Transverse colon (tissue), 4 donors: ENCODE data around the gene LANCL1. TPM values are rescaled to one million over a fixed set of nuclear protein-coding genes. Genes with fewer than 3 reads are reported as not detected.

Experiments used
- DNase-seq: peaks from one replicate; pipeline ENCODE4 v3.0.0-alpha.2; 2019
- H3K27ac ChIP-seq, 4 donors: fragments of 200-600 bp; sonication (generic); 2 replicates each; pipeline ENCODE4 v1.5.1; 2016 to 2018; ENCODE audit warnings: inconsistent platforms in 4 of 4
- H3K27me3 ChIP-seq: fragments of 200-600 bp; sonication (generic); 2 replicates; pipeline ENCODE4 v1.5.1; 2017; ENCODE audit warnings: inconsistent platforms
- H3K36me3 ChIP-seq, 4 donors: fragments of 200-600 bp; sonication (generic); 2 replicates each; pipeline ENCODE4 v1.5.1; 2017 to 2019; ENCODE audit warnings: inconsistent platforms in 4 of 4
- H3K4me1 ChIP-seq, 4 donors: fragments of 200-600 bp; sonication (generic); 2 replicates each; pipeline ENCODE4 v1.5.1; 2017 to 2020; ENCODE audit warnings: inconsistent platforms in 4 of 4
- H3K4me3 ChIP-seq, 4 donors: fragments of 200-600 bp; sonication (generic); 1 replicate in 1 of 4; 2 replicates in 3 of 4; pipeline versions ENCODE4 v1.5.1 to v1.6.1; 2017 to 2019; ENCODE audit warnings: inconsistent platforms in 4 of 4
- H3K9me3 ChIP-seq, 2 donors: fragments of 200-600 bp; sonication (generic); 2 replicates each; pipeline ENCODE4 v1.5.1; 2017 to 2019; ENCODE audit warnings: inconsistent platforms in 2 of 2
- CTCF ChIP-seq, 5 experiments: fragments of 200-600 bp in 3 of 5; fragments of 450-650 bp in 2 of 5; sonication (generic) in 3 of 5; IDR thresholded peaks; 1 replicate in 2 of 5; 2 replicates in 3 of 5; pipeline ENCODE4 v1.5.1; 2016 to 2017; ENCODE audit warnings: antibody characterized with exemption in 5 of 5, inconsistent platforms in 3 of 5, mild to moderate bottlenecking in 2 of 5, moderate library complexity in 1 of 5
- EP300 ChIP-seq: sonication (generic); formaldehyde crosslinking; IDR thresholded peaks from one replicate; pipeline ENCODE4 v1.6.1; 2017; ENCODE audit warnings: antibody characterized with exemption, low read depth
- POLR2A ChIP-seq: fragments of 450-650 bp; IDR thresholded peaks from one replicate; pipeline ENCODE4 v1.6.1; 2016; ENCODE audit warnings: antibody characterized with exemption, mild to moderate bottlenecking, moderate library complexity
- POLR2AphosphoS5 ChIP-seq, 3 donors: sonication (generic); formaldehyde crosslinking; IDR thresholded peaks; one replicate each; pipeline ENCODE4 v1.6.1; 2016; ENCODE audit warnings: antibody characterized with exemption in 3 of 3
- WGBS, 2 donors: methylation state at CpG; one replicate each; pipeline ENCODE4 v1.1.5; 2018; ENCODE audit warnings: low coverage in 1 of 2; 5-methylcytosine and 5-hydroxymethylcytosine counted together
- in situ Hi-C, 4 donors: fragments of 200-750 bp; cut with MboI; loops; one replicate each; pipeline versions ENCODE4 v1.15.0 to v1.15.1; 2017; ENCODE audit warnings: low sequenced_read_pairs in 3 of 4, low pct_ligation_motif_present in 1 of 4, low pct_unique_long_range_greater_than_20kb in 1 of 4
- intact Hi-C: fragments of 100-400 bp; cut with DNase I; formaldehyde crosslinking; loops from one replicate; pipeline ENCODE4 v1.15.1; 2023; ENCODE audit warnings: low total_unique reads
- total RNA-seq, 4 donors: library from RNA; depleted of rRNA; stranded (reverse); fragments of >200 nt; gene quantifications; one replicate each; pipeline ENCODE4 v1.1.0, GENCODE V29; 2016

LANCL1 gene
- total RNA-seq, 4 donors from 2014 or later = 11.6 to 24.5 (median 17.4) TPM

DNA sequence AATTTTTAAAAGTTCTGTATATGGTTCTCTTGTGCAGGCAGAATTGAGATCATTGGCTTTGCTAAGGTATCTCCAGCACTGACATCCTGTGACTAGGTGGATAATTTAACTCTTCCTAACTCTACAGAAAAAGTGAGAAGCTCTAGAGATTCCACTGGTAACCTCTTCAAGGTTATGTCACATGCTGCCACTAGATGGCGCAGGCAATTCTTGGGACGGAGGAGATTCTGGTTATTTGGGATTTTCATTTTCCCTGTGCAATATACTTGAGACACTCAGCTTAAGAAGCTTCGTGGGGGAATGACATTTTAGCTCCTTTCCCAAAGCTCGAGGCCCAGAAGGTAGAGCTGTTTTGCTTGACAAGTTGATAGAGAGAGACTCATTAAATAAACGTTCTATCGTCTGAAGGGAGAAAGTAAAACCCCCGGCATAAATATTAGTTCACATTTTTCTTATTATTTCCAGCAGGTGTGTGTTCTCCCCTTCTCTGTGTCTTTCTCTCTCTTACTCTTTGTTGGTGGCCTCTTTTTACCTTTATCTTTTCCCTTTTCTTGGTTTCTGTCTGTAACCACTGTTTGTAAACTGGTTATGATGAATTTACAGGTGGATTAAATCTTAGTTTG, 26.6 kb upstream of the LANCL1 start:
- WGBS, 2 donors = 8 to 13% methylated on average over 6 to 7 of the region's 7 CpGs
- in situ Hi-C loops (no loop called here), intact Hi-C loops (no loop called here)
- DNase-seq = peak; percentile 48
- no peaks in the 10 kb centered on the region for H3K27me3 ChIP-seq
- peaks cover 0 to 8% (median 4%) of the 10 kb centered on the region in 4 donors for H3K4me1 ChIP-seq
- TF ChIP-seq POLR2A (no peak), CTCF (IDR thresholded peaks at IDR 0.05) (peak; percentile 53 to 89 (median 78))
- H3K9me3 ChIP-seq = no peaks in the 10 kb centered on the region
- no peak overlapping the region for H3K27ac ChIP-seq
- no peaks in the 10 kb centered on the region for H3K36me3 ChIP-seq
- H3K4me3 ChIP-seq = peak overlapping the region in 2 of 4 donors; percentile 23 to 44

DNA sequence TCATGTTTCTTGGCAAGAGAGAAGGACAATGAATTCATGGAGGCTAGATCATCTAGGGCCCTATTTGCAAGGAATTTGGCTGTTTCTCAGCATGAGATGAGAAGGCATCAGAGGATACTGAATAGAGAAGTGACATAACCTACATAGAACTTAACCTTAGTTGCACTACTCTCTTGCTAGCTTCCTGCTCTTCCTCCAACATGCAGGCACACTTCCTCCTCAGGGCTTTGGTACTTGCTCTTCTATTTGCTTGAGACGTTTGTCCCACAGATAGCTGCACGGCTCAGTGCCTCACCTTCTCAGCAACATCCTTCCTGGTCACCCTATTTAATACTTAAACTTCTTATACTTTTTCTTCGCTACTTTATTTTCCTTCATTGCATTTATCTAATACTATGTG, 20.0 kb upstream of the LANCL1 start:
- DNase-seq = no peak
- in situ Hi-C loops (no loop called here), intact Hi-C loops (no loop called here)
- no peak overlapping the region for H3K27ac ChIP-seq
- H3K36me3 ChIP-seq = no peaks in the 10 kb centered on the region
- H3K4me1 ChIP-seq = no peaks in the 10 kb centered on the region
- H3K9me3 ChIP-seq = no peaks in the 10 kb centered on the region
- 46 to 47% methylated on average over 3 of the region's 3 CpGs for WGBS, 2 donors
- no peak overlapping the region for H3K4me3 ChIP-seq
- no peaks in the 10 kb centered on the region for H3K27me3 ChIP-seq
- TF ChIP-seq POLR2AphosphoS5 (IDR thresholded peaks at IDR 0.05) = no peak
- TF ChIP-seq CTCF (IDR thresholded peaks at IDR 0.05) = no peak
- no peak for TF ChIP-seq POLR2A

GRCh38 chr2:210493528-210493927, 17.0 kb upstream of the LANCL1 start:
- Histone ChIP-seq H3K4me1 (no peaks in the 10 kb centered on the region), H3K27me3 (no peaks in the 10 kb centered on the region), H3K27ac (no peak overlapping the region), H3K4me3 (no peak overlapping the region), H3K9me3 (no peaks in the 10 kb centered on the region), H3K36me3 (no peaks in the 10 kb centered on the region)
- intact Hi-C loops = no loop called here
- no peak for TF ChIP-seq EP300
- TF ChIP-seq POLR2A = no peak
- no peak for TF ChIP-seq CTCF (IDR thresholded peaks at IDR 0.05)
- no peak for TF ChIP-seq POLR2AphosphoS5 (IDR thresholded peaks at IDR 0.05)
- no peak for DNase-seq
- in situ Hi-C loops = no loop called here
- 56 to 80% methylated on average over 3 of the region's 3 CpGs for WGBS, 2 donors

GRCh38 chr2:210481601-210482175, 5.1 kb upstream of the LANCL1 start:
- intact Hi-C loops (no loop called here), in situ Hi-C loops (no loop called here)
- no peak overlapping the region for H3K4me3 ChIP-seq
- no peaks in the 10 kb centered on the region for H3K9me3 ChIP-seq
- H3K36me3 ChIP-seq = no peaks in the 10 kb centered on the region
- no peaks in the 10 kb centered on the region for H3K27me3 ChIP-seq
- no peak for TF ChIP-seq CTCF (IDR thresholded peaks at IDR 0.05)
- no peak for TF ChIP-seq EP300
- no peak for TF ChIP-seq POLR2AphosphoS5 (IDR thresholded peaks at IDR 0.05)
- no peak for TF ChIP-seq POLR2A
- peaks cover 0 to 9% (median 3%) of the 10 kb centered on the region in 4 donors for H3K4me1 ChIP-seq
- DNase-seq = no peak
- H3K27ac ChIP-seq = no peak overlapping the region
- 29 to 44% methylated on average over 2 of the region's 2 CpGs for whole genome bisulfite sequencing, 2 donors
